ACC112 (cell line): ENCODE data around the gene CHRM3.
A peak's percentile ranks its signal among the peaks of the same experiment; 100 is the strongest.

Experiments
- H2AFZ ChIP-seq: fragments of 200-600 bp; sonication (generic); one replicate; pipeline ENCODE4 v1.6.0; 2017; ENCODE audit warnings: antibody characterized with exemption, low read length; ENCODE audit not compliant: unreplicated experiment
- H3K27ac ChIP-seq: fragments of 200-600 bp; sonication (generic); 2 replicates; pipeline ENCODE4 v1.5.1; 2014; ENCODE audit warnings: low read depth, mild to moderate bottlenecking, antibody characterized with exemption, low read length, moderate library complexity
- H3K27me3 ChIP-seq: fragments of 200-600 bp; sonication (generic); 2 replicates; pipeline ENCODE4 v1.6.1; 2014; ENCODE audit warnings: mild to moderate bottlenecking, antibody characterized with exemption, low read length, moderate library complexity, mixed read lengths; ENCODE audit not compliant: insufficient read depth
- H3K36me3 ChIP-seq: fragments of 200-600 bp; sonication (generic); 2 replicates; pipeline ENCODE4 v1.6.1; 2016; ENCODE audit warnings: mild to moderate bottlenecking, antibody characterized with exemption, low read length, moderate library complexity, mixed read lengths; ENCODE audit not compliant: insufficient read depth
- H3K4me1 ChIP-seq: fragments of 200-600 bp; sonication (generic); one replicate; pipeline ENCODE4 v1.6.1; 2016; ENCODE audit warnings: low read length, mixed read lengths; ENCODE audit not compliant: insufficient read depth, unreplicated experiment, control insufficient read depth
- H3K4me3 ChIP-seq: fragments of 200-600 bp; sonication (generic); 2 replicates; pipeline ENCODE4 v1.5.1; 2014; ENCODE audit warnings: mild to moderate bottlenecking, low read depth, low read length
- H3K79me2 ChIP-seq: fragments of 200-600 bp; sonication (generic); one replicate; pipeline ENCODE4 v1.6.0; 2016; ENCODE audit warnings: low read length; ENCODE audit not compliant: control insufficient read depth, unreplicated experiment, insufficient read depth

The CHRM3 gene

GRCh38 chr1:239386453-239387303 lies at the start of gene CHRM3:
Gene CHRM3 (plus strand): TSS chr1:239386568. CDS start chr1:239907452, 520,884 bp downstream.
- Histone ChIP-seq H3K27me3 (peaks cover 47% of the 10 kb centered on the region), H3K79me2 (no peaks in the 10 kb centered on the region), H3K27ac (no peak within 1 kb of the TSS), H3K4me1 (no peaks in the 10 kb centered on the region), H3K36me3 (no peaks in the 10 kb centered on the region), H3K4me3 (peak within 1 kb of the TSS; percentile 60), H2AFZ (no peak within 1 kb of the TSS)

- Histone ChIP-seq H3K36me3 (no peaks in the 10 kb centered on the region), H2AFZ (no peak overlapping the region), H3K4me1 (no peaks in the 10 kb centered on the region), H3K79me2 (no peaks in the 10 kb centered on the region), H3K27ac (no peak overlapping the region), H3K27me3 (no peaks in the 10 kb centered on the region), H3K4me3 (no peak overlapping the region)
These were observed 48.5 kb upstream of the CHRM3 start for GRCh38 chr1:239337799-239338430.

- H3K27me3 ChIP-seq: no peaks in the 10 kb centered on the region
- H3K27ac ChIP-seq: no peak overlapping the region
- H3K4me1 ChIP-seq: no peaks in the 10 kb centered on the region
- H3K36me3 ChIP-seq: no peaks in the 10 kb centered on the region
- no peak overlapping the region for H2AFZ ChIP-seq
- H3K79me2 ChIP-seq: no peaks in the 10 kb centered on the region
- no peak overlapping the region for H3K4me3 ChIP-seq
These were observed 38.6 kb upstream of the CHRM3 start for GRCh38 chr1:239347776-239348175.

- Histone ChIP-seq H3K27ac (no peak overlapping the region), H2AFZ (no peak overlapping the region), H3K79me2 (no peaks in the 10 kb centered on the region), H3K27me3 (no peaks in the 10 kb centered on the region), H3K4me1 (no peaks in the 10 kb centered on the region), H3K4me3 (no peak overlapping the region), H3K36me3 (no peaks in the 10 kb centered on the region)
These were observed 37.6 kb upstream of the CHRM3 start for GRCh38 chr1:239348635-239349353.

- Histone ChIP-seq H2AFZ (no peak overlapping the region), H3K27ac (no peak overlapping the region), H3K4me1 (no peaks in the 10 kb centered on the region), H3K4me3 (no peak overlapping the region), H3K27me3 (no peaks in the 10 kb centered on the region), H3K36me3 (no peaks in the 10 kb centered on the region), H3K79me2 (no peaks in the 10 kb centered on the region)
These were observed 36.7 kb upstream of the CHRM3 start for GRCh38 chr1:239349699-239350098.

- no peaks in the 10 kb centered on the region for H3K27me3 ChIP-seq
- H3K79me2 ChIP-seq: no peaks in the 10 kb centered on the region
- H3K27ac ChIP-seq: no peak overlapping the region
- no peaks in the 10 kb centered on the region for H3K36me3 ChIP-seq
- no peak overlapping the region for H2AFZ ChIP-seq
- no peaks in the 10 kb centered on the region for H3K4me1 ChIP-seq
- no peak overlapping the region for H3K4me3 ChIP-seq
These were observed 32.8 kb upstream of the CHRM3 start for GRCh38 chr1:239353536-239353935.

- Histone ChIP-seq H3K27me3 (no peaks in the 10 kb centered on the region), H3K27ac (no peak overlapping the region), H3K79me2 (no peaks in the 10 kb centered on the region)
These were observed 32.1 kb upstream of the CHRM3 start for GRCh38 chr1:239354231-239354630.

GRCh38 chr1:239357867-239358266 lies 28.5 kb upstream of the CHRM3 start:
- Histone ChIP-seq H3K4me3 (no peak overlapping the region), H3K4me1 (no peaks in the 10 kb centered on the region), H3K27ac (no peak overlapping the region), H3K27me3 (no peaks in the 10 kb centered on the region), H3K79me2 (no peaks in the 10 kb centered on the region), H3K36me3 (no peaks in the 10 kb centered on the region), H2AFZ (no peak overlapping the region)

More at GRCh38 chr1:239354231-239354630, 32.1 kb upstream of the CHRM3 start:
- Histone ChIP-seq H3K36me3 (no peaks in the 10 kb centered on the region), H2AFZ (no peak overlapping the region), H3K4me1 (no peaks in the 10 kb centered on the region), H3K4me3 (no peak overlapping the region)

- H3K36me3 ChIP-seq: no peaks in the 10 kb centered on the region
- no peaks in the 10 kb centered on the region for H3K27me3 ChIP-seq
- H3K79me2 ChIP-seq: no peaks in the 10 kb centered on the region
- no peak overlapping the region for H2AFZ ChIP-seq
- H3K27ac ChIP-seq: no peak overlapping the region
- no peak overlapping the region for H3K4me3 ChIP-seq
- no peaks in the 10 kb centered on the region for H3K4me1 ChIP-seq
These were observed 25.0 kb upstream of the CHRM3 start for GRCh38 chr1:239361403-239361802.

- Histone ChIP-seq H3K27ac (no peak overlapping the region), H3K36me3 (no peaks in the 10 kb centered on the region), H3K4me1 (no peaks in the 10 kb centered on the region), H3K79me2 (no peaks in the 10 kb centered on the region), H2AFZ (no peak overlapping the region), H3K27me3 (no peaks in the 10 kb centered on the region), H3K4me3 (no peak overlapping the region)
These were observed 22.4 kb upstream of the CHRM3 start for GRCh38 chr1:239363930-239364329.
